NCI-H2196 (cell line): ENCODE measurements around the gene WDR1.

ENCODE experiments used
- DNase-seq: peaks from one replicate; lab custom pipeline; 2025; ENCODE audit not compliant: unreplicated experiment; lab: John Stamatoyannopoulos, UW

The WDR1 gene

GRCh38 chr4:10116569-10117358 lies at the start of gene WDR1:
WDR1 (minus strand) TSS chr4:10116799; CDS start chr4:10116666, 133 bp downstream.
- peak; percentile 94 for DNase-seq

GRCh38 chr4:10164877-10165283 lies 48.3 kb upstream of the WDR1 start:
- DNase-seq: peak; percentile 21

GRCh38 chr4:10163296-10163695 lies 46.7 kb upstream of the WDR1 start:
- no peak for DNase-seq

- no peak for DNase-seq
Measured at GRCh38 chr4:10162341-10163000, 45.9 kb upstream of the WDR1 start.

- DNase-seq: no peak
Measured at GRCh38 chr4:10161840-10162239, 45.2 kb upstream of the WDR1 start.

- DNase-seq: no peak
Measured at GRCh38 chr4:10161146-10161545, 44.5 kb upstream of the WDR1 start.

- DNase-seq: peak; percentile 18
Measured at GRCh38 chr4:10160281-10160856, 43.8 kb upstream of the WDR1 start.

- DNase-seq: no peak
Measured at GRCh38 chr4:10159671-10160070, 43.1 kb upstream of the WDR1 start.

GRCh38 chr4:10158333-10158942 lies 41.8 kb upstream of the WDR1 start:
- DNase-seq: no peak

GRCh38 chr4:10157478-10158332 lies 41.1 kb upstream of the WDR1 start:
- peak; percentile 70 for DNase-seq

- DNase-seq: no peak
Measured at GRCh38 chr4:10154241-10154640, 37.6 kb upstream of the WDR1 start.

- no peak for DNase-seq
Measured at GRCh38 chr4:10153161-10153560, 36.6 kb upstream of the WDR1 start.

- no peak for DNase-seq
Measured at GRCh38 chr4:10151182-10151581, 34.6 kb upstream of the WDR1 start.

GRCh38 chr4:10144966-10145365 lies 28.4 kb upstream of the WDR1 start:
- no peak for DNase-seq

- DNase-seq: no peak
Measured at GRCh38 chr4:10144479-10144878, 27.9 kb upstream of the WDR1 start.

- no peak for DNase-seq
Measured at GRCh38 chr4:10143171-10143570, 26.6 kb upstream of the WDR1 start.

GRCh38 chr4:10140866-10141759 lies 24.5 kb upstream of the WDR1 start:
- no peak for DNase-seq

- no peak for DNase-seq
Measured at GRCh38 chr4:10139518-10139917, 22.9 kb upstream of the WDR1 start.

- no peak for DNase-seq
Measured at GRCh38 chr4:10135260-10135659, 18.7 kb upstream of the WDR1 start.

GRCh38 chr4:10134141-10134540 lies 17.5 kb upstream of the WDR1 start:
- no peak for DNase-seq
